HG03558 (cell line): ENCODE results near the gene CDC42EP5.

Experiments used
- ATAC-seq: cut with Tn5 transposase; IDR thresholded peaks from one replicate; pipeline ENCODE4 v1.9.1; 2021; ENCODE audit warnings: moderate number of reproducible peaks; ENCODE audit not compliant: unreplicated experiment; ENCODE audit errors: extremely low read depth

Gene CDC42EP5

GRCh38 chr19:54463531-54464043 is 9.5 kb downstream of the CDC42EP5 start, which contains the start of gene LENG9:
Gene LENG9, minus strand, starts transcription at chr19:54463778. Its CDS starts 252 bp downstream, at chr19:54463526.
- peak; percentile 20 for ATAC-seq

- peak; percentile 5 for ATAC-seq
Observed at GRCh38 chr19:54462655-54463530, 10.2 kb downstream of the CDC42EP5 start.

- no peak for ATAC-seq
Observed at GRCh38 chr19:54462047-54462654, 10.9 kb downstream of the CDC42EP5 start.

GRCh38 chr19:54461613-54462012 is 11.5 kb downstream of the CDC42EP5 start:
- ATAC-seq = no peak

- no peak for ATAC-seq
Observed at GRCh38 chr19:54461210-54461609, 11.9 kb downstream of the CDC42EP5 start.

- ATAC-seq = no peak
Observed at GRCh38 chr19:54460230-54461005, 12.7 kb downstream of the CDC42EP5 start.

- no peak for ATAC-seq
Observed at GRCh38 chr19:54459282-54460229, 13.5 kb downstream of the CDC42EP5 start.

GRCh38 chr19:54458648-54459281 is 14.3 kb downstream of the CDC42EP5 start:
- ATAC-seq = no peak

GRCh38 chr19:54457773-54458647 is 15.1 kb downstream of the CDC42EP5 start:
- no peak for ATAC-seq

GRCh38 chr19:54456423-54457373 is 16.4 kb downstream of the CDC42EP5 start:
- ATAC-seq = no peak

- no peak for ATAC-seq
Observed at GRCh38 chr19:54455786-54456422, 17.2 kb downstream of the CDC42EP5 start.

- ATAC-seq = no peak
Observed at GRCh38 chr19:54454781-54455675, 18.1 kb downstream of the CDC42EP5 start.

GRCh38 chr19:54453921-54454780 is 18.9 kb downstream of the CDC42EP5 start:
- no peak for ATAC-seq

GRCh38 chr19:54452626-54453025 is 20.5 kb downstream of the CDC42EP5 start:
- ATAC-seq = no peak

- no peak for ATAC-seq
Observed at GRCh38 chr19:54451997-54452396, 21.1 kb downstream of the CDC42EP5 start.
